ENCODE measurements around the gene KRTAP5-10.
"Not testable (repeated sequence)": the region's sequence is repeated elsewhere in the genome, so short reads cannot be mapped to it uniquely, and the experiment has no call there.

The KRTAP5-10 gene, protein sequence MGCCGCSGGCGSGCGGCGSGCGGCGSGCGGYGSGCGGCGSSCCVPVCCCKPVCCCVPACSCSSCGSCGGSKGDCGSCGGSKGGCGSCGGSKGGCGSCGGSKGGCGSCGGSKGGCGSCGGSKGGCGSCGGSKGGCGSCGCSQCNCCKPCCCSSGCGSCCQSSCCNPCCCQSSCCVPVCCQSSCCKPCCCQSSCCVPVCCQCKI

DNA sequence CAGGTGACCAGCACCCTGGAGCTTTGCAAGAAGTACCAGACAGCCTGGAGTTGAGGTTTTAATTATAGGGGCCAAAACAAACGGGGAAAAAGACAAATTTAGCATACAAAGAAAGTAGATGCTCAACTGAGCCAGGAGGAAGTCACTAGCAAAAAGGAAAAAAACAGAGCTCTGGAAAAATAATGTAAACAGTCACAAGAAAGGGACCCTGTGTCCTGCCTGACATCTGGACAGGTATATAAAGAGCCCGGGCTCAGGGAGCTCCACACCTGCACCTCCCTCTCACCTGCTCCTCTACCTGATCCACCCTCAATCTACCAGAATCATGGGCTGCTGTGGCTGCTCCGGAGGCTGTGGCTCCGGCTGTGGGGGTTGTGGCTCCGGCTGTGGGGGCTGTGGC lies at the start of gene KRTAP5-10:
Gene KRTAP5-10, plus strand, starts transcription at position 301 of the 400 bp plus-strand sequence. Its CDS starts 25 bp downstream, at position 326.
- no peaks in the 10 kb centered on the region for H3K27me3 ChIP-seq (ENCODE audit: control insufficient read depth, insufficient read depth, low read length)
- no peaks in the 10 kb centered on the region for H3K36me3 ChIP-seq (ENCODE audit: control insufficient read depth, insufficient read depth, low read length)
- no peaks in the 10 kb centered on the region for H3K9me3 ChIP-seq (ENCODE audit: control insufficient read depth, insufficient read depth, low read length)
- H3K4me1 ChIP-seq (ENCODE audit: control insufficient read depth, insufficient read depth, low read length), result no peaks in the 10 kb centered on the region
- H3K4me3 ChIP-seq (ENCODE audit: low read depth, low read length), result no peak within 1 kb of the TSS
- H3K27ac ChIP-seq (ENCODE audit: low read depth, low read length), result no peak within 1 kb of the TSS
- no peak within 1 kb of the TSS for H3K9ac ChIP-seq (ENCODE audit: low read depth, low read length)

DNA sequence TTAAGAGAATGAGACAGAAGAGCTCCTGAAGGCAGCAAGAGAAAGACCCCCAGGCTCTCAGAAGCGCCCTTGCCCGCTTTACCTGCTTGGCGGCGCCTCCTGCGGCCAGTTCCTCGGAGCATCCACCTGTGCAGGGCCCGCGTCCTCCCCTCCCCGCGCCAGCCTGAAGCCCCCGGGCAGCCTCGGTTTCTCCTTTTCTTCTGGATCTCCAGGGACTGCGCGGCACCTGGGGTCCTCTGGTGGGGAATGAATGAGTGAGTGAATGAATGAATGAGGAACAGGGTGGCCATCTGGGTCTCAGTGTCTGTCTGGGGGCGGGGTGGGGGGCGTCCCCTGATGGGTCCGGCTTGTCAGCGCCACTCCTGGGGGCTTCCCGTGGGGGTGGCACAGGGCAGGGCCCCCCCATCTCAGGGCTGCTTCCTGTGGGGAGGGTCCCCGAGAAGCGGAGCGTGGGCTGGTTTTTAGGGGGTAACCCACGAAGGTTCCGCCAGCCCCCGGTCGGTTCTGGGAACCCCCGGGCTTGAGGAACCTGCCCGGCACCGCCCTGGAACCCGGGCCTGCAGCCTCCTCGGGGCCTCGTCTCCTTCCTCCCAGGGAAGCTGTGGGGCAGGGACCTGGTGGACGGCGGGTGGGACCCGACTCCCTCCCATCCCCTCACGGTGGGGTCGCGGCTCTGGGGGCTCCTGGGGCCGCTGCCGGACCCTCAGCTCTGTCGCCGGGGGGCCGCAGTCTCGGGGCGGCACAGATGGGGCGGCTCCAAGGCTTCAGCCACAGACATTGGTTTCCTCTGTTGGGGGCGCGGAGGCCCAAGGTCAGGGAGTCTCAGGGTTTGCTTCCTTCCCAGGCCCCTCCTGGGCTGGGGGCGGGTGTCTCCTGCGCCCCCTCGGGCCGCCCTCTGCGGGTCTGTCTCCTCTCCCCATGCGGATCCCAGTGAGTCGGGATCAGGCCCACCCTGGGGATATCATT lies 46.6 kb upstream of the KRTAP5-10 start:
- H3K4me3 ChIP-seq (ENCODE audit: low read depth, low read length), result no peak overlapping the region
- no peaks in the 10 kb centered on the region for H3K9me3 ChIP-seq (ENCODE audit: control insufficient read depth, insufficient read depth, low read length)
- H3K4me1 ChIP-seq (ENCODE audit: control insufficient read depth, insufficient read depth, low read length), result no peaks in the 10 kb centered on the region
- H3K27ac ChIP-seq (ENCODE audit: low read depth, low read length), result no peak overlapping the region
- no peaks in the 10 kb centered on the region for H3K36me3 ChIP-seq (ENCODE audit: control insufficient read depth, insufficient read depth, low read length)
- no peaks in the 10 kb centered on the region for H3K27me3 ChIP-seq (ENCODE audit: control insufficient read depth, insufficient read depth, low read length)
- no peak overlapping the region for H3K9ac ChIP-seq (ENCODE audit: low read depth, low read length)

GRCh38 chr11:71519546-71519945 lies 45.8 kb upstream of the KRTAP5-10 start:
- Histone ChIP-seq H3K4me1 (ENCODE audit: control insufficient read depth, insufficient read depth, low read length) (no peaks in the 10 kb centered on the region), H3K27ac (ENCODE audit: low read depth, low read length) (no peak overlapping the region), H3K4me3 (ENCODE audit: low read depth, low read length) (no peak overlapping the region), H3K9me3 (ENCODE audit: control insufficient read depth, insufficient read depth, low read length) (no peaks in the 10 kb centered on the region), H3K9ac (ENCODE audit: low read depth, low read length) (no peak overlapping the region), H3K36me3 (ENCODE audit: control insufficient read depth, insufficient read depth, low read length) (no peaks in the 10 kb centered on the region), H3K27me3 (ENCODE audit: control insufficient read depth, insufficient read depth, low read length) (no peaks in the 10 kb centered on the region)

DNA sequence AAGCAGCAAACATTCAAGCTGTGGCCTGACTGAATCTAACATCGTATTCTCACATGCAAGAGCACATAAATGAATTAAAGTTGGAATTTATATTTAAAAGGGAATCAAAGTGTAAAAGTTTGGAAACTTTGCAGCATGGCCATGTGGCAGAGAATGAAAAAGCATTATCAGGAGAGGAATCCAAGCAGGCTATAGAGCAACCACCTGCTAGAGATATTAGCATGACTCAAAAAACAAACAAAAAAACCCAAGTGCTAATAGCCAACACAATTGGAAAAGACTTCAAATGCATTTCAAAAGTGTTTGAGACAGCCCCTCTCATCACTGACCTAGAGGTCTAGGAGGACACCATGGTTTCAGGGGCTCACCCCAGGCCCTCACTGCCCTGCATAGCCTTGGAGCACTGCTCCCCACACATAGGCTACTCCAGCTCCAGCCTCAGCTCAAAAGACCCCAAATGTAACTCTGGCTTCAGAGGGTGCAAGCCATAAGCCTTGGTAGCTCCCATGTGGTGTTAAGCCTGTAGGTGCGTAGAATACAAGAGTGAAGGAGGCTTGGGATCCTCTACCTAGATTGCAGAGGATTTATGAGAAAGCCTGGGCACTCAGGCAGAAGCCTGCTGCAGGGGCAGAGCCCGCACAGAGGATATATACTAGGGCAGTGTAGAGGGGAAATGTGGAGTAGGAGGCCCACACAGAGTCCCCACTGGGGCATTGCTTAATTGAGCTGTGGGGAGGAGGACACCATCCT lies 40.0 kb upstream of the KRTAP5-10 start:
- Histone ChIP-seq H3K27ac (ENCODE audit: low read depth, low read length) (no peak overlapping the region), H3K4me1 (ENCODE audit: control insufficient read depth, insufficient read depth, low read length) (no peaks in the 10 kb centered on the region), H3K36me3 (ENCODE audit: control insufficient read depth, insufficient read depth, low read length) (no peaks in the 10 kb centered on the region), H3K4me3 (ENCODE audit: low read depth, low read length) (no peak overlapping the region), H3K27me3 (ENCODE audit: control insufficient read depth, insufficient read depth, low read length) (no peaks in the 10 kb centered on the region), H3K9ac (ENCODE audit: low read depth, low read length) (no peak overlapping the region), H3K9me3 (ENCODE audit: control insufficient read depth, insufficient read depth, low read length) (no peaks in the 10 kb centered on the region)

DNA sequence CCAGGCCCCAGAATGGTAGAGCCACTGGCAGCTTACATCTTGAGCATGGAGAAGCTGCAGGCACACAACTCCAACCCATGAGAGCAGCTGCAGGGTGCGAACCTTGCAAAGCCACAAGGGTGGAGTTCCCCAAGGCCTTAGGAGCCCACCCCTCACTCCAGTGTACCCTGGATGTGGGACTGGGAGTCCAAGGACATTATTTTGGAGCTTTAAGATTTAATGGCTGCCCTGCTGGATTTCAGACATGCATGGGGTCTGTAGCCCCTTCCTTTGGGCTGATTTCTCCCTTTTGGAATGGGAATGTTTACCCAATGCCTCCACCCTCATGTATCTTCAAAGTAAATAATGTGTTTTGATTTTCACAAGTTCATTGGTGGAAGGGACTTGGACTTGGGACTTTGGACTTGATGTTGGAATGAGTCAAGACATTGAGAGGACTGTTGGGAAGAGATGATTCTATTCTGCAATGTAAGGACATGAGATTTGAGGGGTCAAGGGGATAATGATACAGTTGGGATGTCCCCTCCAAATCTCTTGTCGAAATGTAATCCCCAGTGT lies 39.3 kb upstream of the KRTAP5-10 start:
- no peak overlapping the region for H3K27ac ChIP-seq (ENCODE audit: low read depth, low read length)

GRCh38 chr11:71526796-71527575 lies 38.4 kb upstream of the KRTAP5-10 start, which contains the start of gene KRTAP5-7:
Gene KRTAP5-7 (plus strand): TSS chr11:71527267. CDS start chr11:71527301, 34 bp downstream.
- not testable (repeated sequence) for H3K4me3 ChIP-seq (ENCODE audit: low read depth, low read length); H3K36me3 ChIP-seq (ENCODE audit: control insufficient read depth, insufficient read depth, low read length); H3K27ac ChIP-seq (ENCODE audit: low read depth, low read length); H3K9ac ChIP-seq (ENCODE audit: low read depth, low read length); H3K27me3 ChIP-seq (ENCODE audit: control insufficient read depth, insufficient read depth, low read length); H3K9me3 ChIP-seq (ENCODE audit: control insufficient read depth, insufficient read depth, low read length); H3K4me1 ChIP-seq (ENCODE audit: control insufficient read depth, insufficient read depth, low read length)

More for the DNA sequence above, 39.3 kb upstream of the KRTAP5-10 start:
- Histone ChIP-seq H3K27me3 (ENCODE audit: control insufficient read depth, insufficient read depth, low read length) (no peaks in the 10 kb centered on the region), H3K4me1 (ENCODE audit: control insufficient read depth, insufficient read depth, low read length) (no peaks in the 10 kb centered on the region), H3K9me3 (ENCODE audit: control insufficient read depth, insufficient read depth, low read length) (no peaks in the 10 kb centered on the region), H3K36me3 (ENCODE audit: control insufficient read depth, insufficient read depth, low read length) (no peaks in the 10 kb centered on the region), H3K9ac (ENCODE audit: low read depth, low read length) (no peak overlapping the region), H3K4me3 (ENCODE audit: low read depth, low read length) (no peak overlapping the region)

GRCh38 chr11:71527576-71528210 lies 37.7 kb upstream of the KRTAP5-10 start:
- H3K4me3 ChIP-seq (ENCODE audit: low read depth, low read length), result no peak overlapping the region
- H3K9ac ChIP-seq (ENCODE audit: low read depth, low read length), result no peak overlapping the region
- no peak overlapping the region for H3K27ac ChIP-seq (ENCODE audit: low read depth, low read length)

DNA sequence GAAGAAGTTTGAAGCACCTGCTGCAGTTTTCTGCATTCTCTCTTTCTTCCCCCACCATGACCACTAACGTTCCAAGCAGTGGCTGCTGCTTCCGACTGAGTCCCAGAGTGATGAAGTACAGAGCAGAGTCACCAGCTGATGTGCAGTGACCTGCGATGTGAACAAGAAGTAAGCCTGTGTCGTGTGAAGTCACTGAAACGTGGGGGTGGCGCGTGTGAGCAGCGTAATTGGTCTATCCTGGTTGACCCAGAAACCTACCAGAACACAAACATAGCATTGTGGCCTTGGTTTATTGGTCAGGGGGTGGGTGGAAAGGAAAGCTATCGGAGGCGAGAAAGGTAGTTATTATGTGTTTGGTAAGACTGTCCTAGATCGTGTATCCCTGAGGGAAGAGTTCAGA lies 34.8 kb upstream of the KRTAP5-10 start:
- Histone ChIP-seq H3K36me3 (ENCODE audit: control insufficient read depth, insufficient read depth, low read length) (no peaks in the 10 kb centered on the region), H3K9ac (ENCODE audit: low read depth, low read length) (no peak overlapping the region), H3K27ac (ENCODE audit: low read depth, low read length) (no peak overlapping the region), H3K4me1 (ENCODE audit: control insufficient read depth, insufficient read depth, low read length) (no peaks in the 10 kb centered on the region), H3K27me3 (ENCODE audit: control insufficient read depth, insufficient read depth, low read length) (no peaks in the 10 kb centered on the region), H3K4me3 (ENCODE audit: low read depth, low read length) (no peak overlapping the region), H3K9me3 (ENCODE audit: control insufficient read depth, insufficient read depth, low read length) (no peaks in the 10 kb centered on the region)

More at GRCh38 chr11:71527576-71528210, 37.7 kb upstream of the KRTAP5-10 start:
- Histone ChIP-seq H3K9me3 (ENCODE audit: control insufficient read depth, insufficient read depth, low read length) (no peaks in the 10 kb centered on the region), H3K36me3 (ENCODE audit: control insufficient read depth, insufficient read depth, low read length) (no peaks in the 10 kb centered on the region), H3K4me1 (ENCODE audit: control insufficient read depth, insufficient read depth, low read length) (no peaks in the 10 kb centered on the region), H3K27me3 (ENCODE audit: control insufficient read depth, insufficient read depth, low read length) (no peaks in the 10 kb centered on the region)

- H3K36me3 ChIP-seq (ENCODE audit: control insufficient read depth, insufficient read depth, low read length), result no peaks in the 10 kb centered on the region
- H3K4me3 ChIP-seq (ENCODE audit: low read depth, low read length), result no peak overlapping the region
- H3K27ac ChIP-seq (ENCODE audit: low read depth, low read length), result no peak overlapping the region
- H3K4me1 ChIP-seq (ENCODE audit: control insufficient read depth, insufficient read depth, low read length), result no peaks in the 10 kb centered on the region
- no peak overlapping the region for H3K9ac ChIP-seq (ENCODE audit: low read depth, low read length)
- H3K27me3 ChIP-seq (ENCODE audit: control insufficient read depth, insufficient read depth, low read length), result no peaks in the 10 kb centered on the region
- no peaks in the 10 kb centered on the region for H3K9me3 ChIP-seq (ENCODE audit: control insufficient read depth, insufficient read depth, low read length)
Measured at GRCh38 chr11:71532036-71532610, 33.2 kb upstream of the KRTAP5-10 start.

All from HUES48 (cell line).